ENCODE results near the gene CYP46A1. TPM values are rescaled to one million over a fixed set of nuclear protein-coding genes. Genes with fewer than 3 reads are reported as not detected.

CYP46A1 gene
- total and polyA plus RNA-seq, 4 donors, result 0.33 to 2.5 (median 1.4) TPM

DNA sequence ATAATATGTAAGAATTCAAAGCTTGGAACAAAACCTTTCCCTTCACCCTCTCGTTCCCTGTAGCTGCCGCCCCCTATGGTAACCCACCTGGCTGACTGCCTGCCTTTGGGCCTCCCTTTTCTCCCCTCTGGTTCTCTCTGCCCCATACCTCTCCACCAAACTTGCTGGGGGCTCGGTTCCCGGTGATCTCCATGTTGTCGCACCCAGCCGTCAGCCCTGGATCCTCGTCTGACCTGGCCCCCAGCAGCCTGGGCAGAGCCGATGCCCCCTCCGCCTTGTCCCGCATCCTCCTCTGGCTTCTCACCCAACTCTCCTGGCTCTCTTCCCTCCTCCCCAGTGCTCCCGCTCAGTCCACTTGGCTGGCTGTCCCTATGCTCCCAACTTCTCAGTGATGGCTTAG, 4.5 kb downstream of the CYP46A1 start:
- H3K27me3 ChIP-seq (ENCODE audit: control insufficient read depth in 3 of 3, insufficient read depth in 3 of 3, low read length in 2 of 3), result no peaks in the 10 kb centered on the region
- peaks cover 0 to 9% (median 4%) of the 10 kb centered on the region in 5 donors for H3K4me1 ChIP-seq (ENCODE audit: control insufficient read depth in 5 of 5, insufficient read depth in 5 of 5, low read length in 5 of 5)
- ATAC-seq (ENCODE audit: insufficient read depth, low FRiP score) (no peak), DNase-seq (no peak)
- H3K9ac ChIP-seq (ENCODE audit: insufficient read depth in 1 of 2, low read length in 2 of 2), result no peak overlapping the region
- H3K9me3 ChIP-seq (ENCODE audit: control insufficient read depth in 4 of 4, insufficient read depth in 3 of 4, low read length in 3 of 4), result no peaks in the 10 kb centered on the region
- H3K27ac ChIP-seq (ENCODE audit: low read depth in 1 of 2, low read length in 1 of 2), result no peak overlapping the region
- no peak overlapping the region for H3K4me3 ChIP-seq
- 86 to 87% methylated on average over 11 of the region's 11 CpGs for WGBS, 2 donors
- H3K36me3 ChIP-seq (ENCODE audit: control insufficient read depth in 4 of 4, insufficient read depth in 4 of 4, low read length in 4 of 4), result no peaks in the 10 kb centered on the region
- TF ChIP-seq CTCF (IDR thresholded peaks at IDR 0.05; ENCODE audit: control extremely low read depth, extremely low read depth), result no peak

DNA sequence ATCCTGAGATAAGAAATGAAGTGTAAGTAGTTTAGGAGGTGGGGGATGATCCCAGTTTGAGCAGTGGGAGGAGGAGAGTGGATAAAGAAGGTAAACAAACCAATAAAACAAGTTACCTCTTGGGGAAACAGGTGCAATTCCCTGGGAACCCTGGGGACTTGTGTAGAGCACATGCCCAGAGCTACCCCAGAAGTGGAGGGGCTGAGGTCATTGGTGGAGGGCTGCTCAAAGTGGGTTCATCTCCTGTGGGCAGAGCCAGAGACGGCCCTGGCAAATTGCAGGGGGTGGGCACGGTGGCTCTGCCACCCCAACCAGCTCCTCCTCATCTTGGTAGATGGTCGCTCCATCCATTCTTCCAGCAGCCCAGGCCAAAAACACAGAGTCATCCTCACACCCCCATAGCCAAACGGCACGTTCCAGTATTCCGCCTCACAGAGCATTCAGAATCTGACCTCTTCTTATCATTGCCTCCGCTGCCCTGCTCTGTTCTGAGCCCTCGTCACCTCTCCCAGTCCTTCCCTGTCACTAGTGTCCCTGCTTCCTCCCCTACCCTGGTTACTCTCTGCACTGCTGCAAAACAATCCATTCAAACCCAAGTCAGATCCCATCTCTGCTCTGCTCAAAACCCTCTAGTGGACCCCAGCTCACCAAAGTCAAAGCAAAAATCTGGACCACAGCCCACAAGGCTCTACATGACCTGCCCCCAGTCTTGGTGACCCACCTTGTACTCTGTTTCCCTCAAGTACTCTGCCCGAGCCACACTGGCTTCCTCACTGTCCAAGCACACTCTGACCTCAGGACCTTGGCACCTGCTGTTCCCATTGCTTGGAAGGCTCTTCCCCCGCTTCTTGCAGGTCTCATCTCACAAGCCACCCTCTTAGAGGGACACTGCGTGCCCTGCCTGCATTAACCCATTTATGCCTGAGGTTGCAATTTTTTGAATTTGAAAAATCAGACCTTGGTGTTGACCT, 5.5 kb downstream of the CYP46A1 start:
- no peak for ATAC-seq (ENCODE audit: insufficient read depth, low FRiP score)
- no peak overlapping the region for H3K9ac ChIP-seq (ENCODE audit: insufficient read depth in 1 of 2, low read length in 2 of 2)
- DNase-seq, result no peak
- no peaks in the 10 kb centered on the region for H3K9me3 ChIP-seq (ENCODE audit: control insufficient read depth in 4 of 4, insufficient read depth in 3 of 4, low read length in 3 of 4)
- no peak overlapping the region for H3K4me3 ChIP-seq
- H3K36me3 ChIP-seq (ENCODE audit: control insufficient read depth in 4 of 4, insufficient read depth in 4 of 4, low read length in 4 of 4), result no peaks in the 10 kb centered on the region
- no peak for TF ChIP-seq CTCF (IDR thresholded peaks at IDR 0.05; ENCODE audit: control extremely low read depth, extremely low read depth)
- peaks cover 0 to 9% (median 3%) of the 10 kb centered on the region in 5 donors for H3K4me1 ChIP-seq (ENCODE audit: control insufficient read depth in 5 of 5, insufficient read depth in 5 of 5, low read length in 5 of 5)
- WGBS, 2 donors, result 87 to 95% methylated on average over 11 of the region's 11 CpGs
- H3K27ac ChIP-seq (ENCODE audit: low read depth in 1 of 2, low read length in 1 of 2), result no peak overlapping the region
- no peaks in the 10 kb centered on the region for H3K27me3 ChIP-seq (ENCODE audit: control insufficient read depth in 3 of 3, insufficient read depth in 3 of 3, low read length in 2 of 3)

- 79 to 83% methylated on average over 5 of the region's 5 CpGs for WGBS, 2 donors
- H3K27ac ChIP-seq (ENCODE audit: low read depth in 1 of 2, low read length in 1 of 2), result no peak overlapping the region
- H3K9me3 ChIP-seq (ENCODE audit: control insufficient read depth in 4 of 4, insufficient read depth in 3 of 4, low read length in 3 of 4), result no peaks in the 10 kb centered on the region
- ATAC-seq (ENCODE audit: insufficient read depth, low FRiP score) (no peak), DNase-seq (no peak)
- H3K27me3 ChIP-seq (ENCODE audit: control insufficient read depth in 3 of 3, insufficient read depth in 3 of 3, low read length in 2 of 3), result no peaks in the 10 kb centered on the region
- no peak for TF ChIP-seq CTCF (IDR thresholded peaks at IDR 0.05; ENCODE audit: control extremely low read depth, extremely low read depth)
- H3K36me3 ChIP-seq (ENCODE audit: control insufficient read depth in 4 of 4, insufficient read depth in 4 of 4, low read length in 4 of 4), result no peaks in the 10 kb centered on the region
- no peak overlapping the region for H3K9ac ChIP-seq (ENCODE audit: insufficient read depth in 1 of 2, low read length in 2 of 2)
- H3K4me1 ChIP-seq (ENCODE audit: control insufficient read depth in 5 of 5, insufficient read depth in 5 of 5, low read length in 5 of 5), result peaks cover 0 to 6% (median 0%) of the 10 kb centered on the region in 5 donors
- H3K4me3 ChIP-seq, result no peak overlapping the region
These were observed 6.5 kb downstream of the CYP46A1 start for GRCh38 chr14:99690636-99691035.

All from lung (tissue), 12 donors.